GM12801 (cell line): ENCODE data around the gene LRRC38.

Experiments
- CTCF ChIP-seq: IDR thresholded peaks from one replicate; pipeline ENCODE4 v1.5.1; 2011; ENCODE audit warnings: control low read depth; ENCODE audit not compliant: insufficient read length; ENCODE audit errors: extremely low read depth

Gene LRRC38

GRCh38 chr1:13513895-13514546, at the start of gene LRRC38:
LRRC38 (minus strand) TSS chr1:13514003; CDS start chr1:13513593, 410 bp downstream.
- TF ChIP-seq CTCF = no peak

GRCh38 chr1:13560541-13560940, 46.7 kb upstream of the LRRC38 start:
- TF ChIP-seq CTCF = no peak

GRCh38 chr1:13556224-13556764, 42.5 kb upstream of the LRRC38 start:
- TF ChIP-seq CTCF = no peak

GRCh38 chr1:13554798-13555197, 41.0 kb upstream of the LRRC38 start:
- no peak for TF ChIP-seq CTCF

GRCh38 chr1:13550663-13551062, 36.9 kb upstream of the LRRC38 start:
- TF ChIP-seq CTCF = no peak

- no peak for TF ChIP-seq CTCF
These were observed 35.7 kb upstream of the LRRC38 start for GRCh38 chr1:13549521-13549920.

GRCh38 chr1:13549021-13549420, 35.2 kb upstream of the LRRC38 start:
- no peak for TF ChIP-seq CTCF
